Retinal pigment epithelial cell (primary cell): ENCODE measurements around the gene ZNF385B.

ENCODE experiments used
- DNase-seq: peaks from one replicate; pipeline ENCODE4 v3.0.0-alpha.2; 2010; ENCODE audit warnings: low read depth
- H3K4me3 ChIP-seq: 2 replicates; pipeline ENCODE4 v1.5.1; 2011; ENCODE audit warnings: mild to moderate bottlenecking, low read length, control low read depth, moderate library complexity
- CTCF ChIP-seq: conservative IDR thresholded peaks from 2 replicates; pipeline ENCODE4 v1.5.1; 2011; ENCODE audit warnings: low read depth, low read length, control low read depth, inconsistent platforms

Gene ZNF385B

DNA sequence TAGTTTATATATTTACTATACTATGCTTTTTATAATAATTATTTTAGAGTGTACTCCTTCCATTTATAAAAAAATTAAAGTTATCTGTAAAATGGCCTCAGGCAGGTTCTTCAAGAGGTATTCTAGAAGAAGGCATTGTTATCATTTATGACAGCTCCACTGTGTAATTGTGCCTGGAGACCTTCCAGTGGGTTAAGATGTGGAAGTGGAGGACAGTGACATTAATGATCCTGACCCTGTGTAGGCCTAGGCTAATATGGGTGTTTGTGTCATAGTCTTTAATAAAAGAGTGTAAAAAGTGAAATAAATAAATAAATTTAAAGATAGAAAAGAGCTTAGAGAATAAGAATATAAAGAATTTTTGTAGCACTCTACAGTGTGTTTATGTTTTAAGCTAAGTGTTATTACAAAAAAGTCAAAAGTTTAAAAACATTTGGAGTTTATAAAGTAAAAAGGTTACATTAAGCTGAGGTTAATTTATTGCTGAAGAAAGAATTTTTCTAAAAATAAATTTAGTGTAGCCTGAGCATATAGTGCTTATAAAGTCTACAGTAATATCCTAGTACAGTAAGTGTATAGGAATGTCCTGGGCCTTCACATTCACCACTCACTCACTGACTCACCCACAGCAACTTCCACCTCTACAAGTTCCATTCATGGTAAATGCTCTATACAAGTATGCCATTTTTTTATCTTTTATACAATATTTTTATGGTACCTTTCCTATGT is 406.8 kb downstream of the ZNF385B start:
- TF ChIP-seq CTCF, result no peak

GRCh38 chr2:179449010-179449409 is 412.4 kb downstream of the ZNF385B start:
- H3K4me3 ChIP-seq, result no peak overlapping the region
- TF ChIP-seq CTCF, result no peak
- no peak for DNase-seq

More for the DNA sequence above, 406.8 kb downstream of the ZNF385B start:
- peak; percentile 71 for DNase-seq
- no peak overlapping the region for H3K4me3 ChIP-seq

DNA sequence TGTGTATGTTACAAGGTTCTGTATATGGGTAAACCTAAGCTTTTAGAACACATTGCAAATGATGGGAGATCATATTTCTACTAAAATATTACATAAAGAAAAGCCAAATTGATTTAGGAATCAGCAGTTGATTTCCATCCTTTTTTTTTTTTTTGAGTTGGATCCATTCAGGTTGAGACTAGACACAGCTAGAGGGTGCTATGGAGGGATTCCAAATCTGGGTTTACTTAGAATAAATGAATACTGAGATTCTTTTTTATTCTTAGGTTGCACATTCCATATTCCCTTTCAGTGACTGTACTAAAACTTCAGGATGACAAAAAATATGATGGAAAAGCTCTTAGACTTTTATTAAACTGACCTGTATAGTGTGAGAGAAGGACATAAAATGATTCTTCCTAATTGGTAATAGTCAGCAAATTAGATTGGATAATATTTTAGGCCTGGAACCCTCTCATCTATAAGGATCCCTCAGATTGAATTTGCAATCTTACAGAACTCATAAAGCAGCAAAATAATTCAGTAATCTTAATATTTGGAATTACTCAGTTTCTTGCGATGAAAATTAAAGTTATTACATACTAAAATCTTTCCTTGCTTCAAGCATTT is 413.5 kb downstream of the ZNF385B start:
- peak; percentile 28 for TF ChIP-seq CTCF
- no peak for DNase-seq
- no peak overlapping the region for H3K4me3 ChIP-seq

DNA sequence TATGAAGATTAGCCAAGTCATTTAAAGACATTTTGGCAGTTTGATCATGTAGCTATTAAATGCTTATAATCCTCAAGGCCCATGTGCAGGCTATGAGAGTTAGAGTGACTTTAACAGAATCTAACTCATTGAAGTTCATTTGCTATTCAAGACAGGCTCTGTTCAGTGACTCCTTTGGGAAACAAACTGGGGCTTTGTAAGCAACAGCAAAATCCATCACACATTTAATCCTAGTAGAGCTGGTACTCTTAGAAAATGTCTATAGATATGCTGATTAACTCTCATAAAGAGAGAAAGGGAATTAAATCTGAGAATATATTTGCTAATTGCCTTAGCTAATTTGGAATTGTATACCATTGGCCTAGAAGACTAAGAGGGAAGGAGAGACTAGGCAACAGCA is 414.0 kb downstream of the ZNF385B start:
- TF ChIP-seq CTCF, result no peak
- H3K4me3 ChIP-seq, result no peak overlapping the region
- no peak for DNase-seq

- no peak for DNase-seq
- no peak for TF ChIP-seq CTCF
- H3K4me3 ChIP-seq, result no peak overlapping the region
Observed at GRCh38 chr2:179446476-179447141, 414.8 kb downstream of the ZNF385B start.

- H3K4me3 ChIP-seq, result no peak overlapping the region
- no peak for DNase-seq
- no peak for TF ChIP-seq CTCF
Observed at GRCh38 chr2:179444056-179444455, 417.4 kb downstream of the ZNF385B start.
